ENCODE measurements around the gene CAST. TPM values are rescaled to one million over a fixed set of nuclear protein-coding genes. Genes with fewer than 3 reads are reported as not detected.
A peak's percentile ranks its signal among the peaks of the same experiment; 100 is the strongest.

CAST gene
- total and polyA plus RNA-seq, 10 donors: 30.0 to 233 (median 185) TPM

DNA sequence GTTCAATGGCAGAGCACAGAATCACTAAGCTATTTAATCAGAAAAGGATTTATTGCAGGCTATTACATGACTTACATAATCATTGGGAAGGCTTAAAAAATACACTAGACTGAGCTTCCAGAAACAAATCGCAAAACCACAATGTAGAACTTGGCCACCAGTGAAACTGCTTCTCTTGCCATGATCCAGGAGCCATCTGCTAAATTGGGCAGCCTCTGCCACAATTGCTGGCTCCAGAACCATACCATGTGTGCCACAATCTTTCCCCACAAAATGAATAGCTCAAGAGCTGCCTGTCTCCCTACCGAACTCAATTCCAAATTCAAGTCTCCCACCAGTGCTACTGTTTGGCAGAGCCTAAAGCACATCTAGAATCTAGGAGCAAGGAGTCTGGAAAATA, 155.3 kb downstream of the CAST start:
- Histone ChIP-seq H3K36me3 (no peaks in the 10 kb centered on the region), H3K9me3 (no peaks in the 10 kb centered on the region), H3K27me3 (replicated peaks in 1 of 7) (no peaks in the 10 kb centered on the region), H3K4me3 (no peak overlapping the region), H3K4me1 (peaks cover 4 to 47% (median 34%) of the 10 kb centered on the region in 6 donors), H3K27ac (peak overlapping the region in 7 of 8 donors; percentile 60 to 87 (median 69))
- 64 to 73% (median 65%) methylated on average over 2 of the region's 2 CpGs for WGBS, 5 donors
- no peak for TF ChIP-seq CTCF (IDR thresholded peaks at IDR 0.05 in 8 of 11, conservative IDR thresholded peaks at IDR 0.05 in 3 of 11)
- no peak for TF ChIP-seq POLR2AphosphoS5 (IDR thresholded peaks at IDR 0.05)
- no peak for TF ChIP-seq POLR2A (IDR thresholded peaks at IDR 0.05)
- no peak for DNase-seq
- intact Hi-C loops (cut with DNase I; ENCODE audit: low total_unique reads): no loop called here

- no peak overlapping the region for H3K4me3 ChIP-seq
- WGBS, 5 donors: 92 to 98% (median 96%) methylated on average over 8 of the region's 8 CpGs
- H3K9me3 ChIP-seq: no peaks in the 10 kb centered on the region
- H3K27me3 ChIP-seq (replicated peaks in 1 of 7): no peaks in the 10 kb centered on the region
- DNase-seq: no peak
- no peak overlapping the region for H3K27ac ChIP-seq
- TF ChIP-seq CTCF (IDR thresholded peaks at IDR 0.05 in 8 of 11, conservative IDR thresholded peaks at IDR 0.05 in 3 of 11): no peak
- TF ChIP-seq POLR2AphosphoS5 (IDR thresholded peaks at IDR 0.05): no peak
- TF ChIP-seq POLR2A (IDR thresholded peaks at IDR 0.05): no peak
- intact Hi-C loops (cut with DNase I; ENCODE audit: low total_unique reads): no loop called here
- H3K36me3 ChIP-seq: no peaks in the 10 kb centered on the region
- peaks cover 4 to 53% (median 34%) of the 10 kb centered on the region in 6 donors for H3K4me1 ChIP-seq
Observed at GRCh38 chr5:96818125-96818788, 156.1 kb downstream of the CAST start.

GRCh38 chr5:96819806-96820205, 157.6 kb downstream of the CAST start:
- intact Hi-C loops (cut with DNase I; ENCODE audit: low total_unique reads): no loop called here
- H3K27ac ChIP-seq: no peak overlapping the region
- WGBS, 5 donors: 94 to 98% (median 96%) methylated on average over 4 of the region's 4 CpGs
- H3K4me3 ChIP-seq: no peak overlapping the region
- H3K27me3 ChIP-seq (replicated peaks in 1 of 7): no peaks in the 10 kb centered on the region
- peaks cover 4 to 53% (median 34%) of the 10 kb centered on the region in 6 donors for H3K4me1 ChIP-seq
- no peaks in the 10 kb centered on the region for H3K9me3 ChIP-seq
- DNase-seq: no peak
- TF ChIP-seq POLR2AphosphoS5 (IDR thresholded peaks at IDR 0.05) (no peak), POLR2A (IDR thresholded peaks at IDR 0.05) (no peak), CTCF (IDR thresholded peaks at IDR 0.05 in 8 of 11, conservative IDR thresholded peaks at IDR 0.05 in 3 of 11) (no peak)
- no peaks in the 10 kb centered on the region for H3K36me3 ChIP-seq

DNA sequence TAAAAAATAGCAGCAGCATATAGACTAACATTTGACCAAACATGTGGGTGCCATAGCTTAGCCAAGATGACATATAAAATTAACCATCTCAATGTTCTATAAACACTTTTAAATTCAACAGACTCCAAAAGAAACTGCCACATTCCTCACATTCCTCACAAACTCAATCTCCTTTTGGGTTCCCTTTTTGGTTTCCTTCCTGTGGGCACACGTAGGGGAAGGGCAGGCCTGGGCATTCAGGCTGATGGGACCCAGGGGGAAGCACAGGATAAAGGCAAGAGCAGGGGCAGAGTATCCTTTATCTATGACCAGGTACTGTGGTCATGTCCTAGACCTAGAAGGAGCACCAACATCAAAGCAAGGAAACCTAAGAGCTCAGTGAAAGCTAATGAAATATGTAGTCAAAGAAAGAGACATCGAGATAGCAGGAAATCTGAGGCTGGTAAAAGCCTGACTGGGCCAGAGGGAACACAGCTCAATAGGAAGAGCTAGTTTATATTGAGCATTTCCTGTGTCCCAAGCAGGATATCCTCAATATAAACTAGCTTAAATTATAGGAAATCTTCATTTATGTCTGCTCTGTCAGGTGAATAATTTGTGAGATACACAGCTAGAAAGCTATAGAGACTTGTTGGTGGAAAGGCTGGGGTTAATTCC, 159.2 kb downstream of the CAST start:
- intact Hi-C loops (cut with DNase I; ENCODE audit: low total_unique reads): no loop called here
- H3K36me3 ChIP-seq: no peaks in the 10 kb centered on the region
- no peak overlapping the region for H3K27ac ChIP-seq
- no peaks in the 10 kb centered on the region for H3K9me3 ChIP-seq
- H3K4me3 ChIP-seq: no peak overlapping the region
- H3K27me3 ChIP-seq (replicated peaks in 1 of 7): no peaks in the 10 kb centered on the region
- DNase-seq: no peak
- H3K4me1 ChIP-seq: peaks cover 4 to 41% (median 24%) of the 10 kb centered on the region in 6 donors
- WGBS, 5 donors: 5 to 23% (median 17%) methylated on average over 2 of the region's 2 CpGs
- TF ChIP-seq CTCF (IDR thresholded peaks at IDR 0.05 in 8 of 11, conservative IDR thresholded peaks at IDR 0.05 in 3 of 11): no peak
- no peak for TF ChIP-seq POLR2AphosphoS5 (IDR thresholded peaks at IDR 0.05)
- TF ChIP-seq POLR2A (IDR thresholded peaks at IDR 0.05): no peak

Measured in spleen (tissue), 11 donors.